ENCODE data around the gene ZSCAN10. TPM values are rescaled to one million over a fixed set of nuclear protein-coding genes. Genes with fewer than 3 reads are reported as not detected.

ZSCAN10 gene
- total and polyA plus RNA-seq, 8 donors: 0.35 TPM; not detected in 7

DNA sequence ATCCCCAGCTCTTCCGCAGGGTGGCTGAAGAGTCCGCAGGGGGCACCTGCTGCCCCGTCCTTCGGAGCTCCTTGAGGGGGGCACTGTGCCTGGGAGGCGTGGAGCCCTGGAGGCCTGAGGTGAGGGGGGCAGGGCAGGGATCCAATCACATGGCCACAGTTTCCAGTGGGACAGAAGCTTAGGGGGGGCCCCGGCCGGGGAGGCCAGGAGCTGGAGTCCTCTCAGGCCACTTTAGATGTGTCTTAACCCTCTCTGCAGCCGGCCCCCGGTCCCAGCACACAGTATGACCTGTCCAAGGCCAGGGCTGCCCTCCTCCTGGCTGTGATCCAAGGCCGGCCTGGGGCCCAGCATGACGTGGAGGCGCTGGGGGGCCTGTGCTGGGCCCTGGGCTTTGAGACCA lies 46.6 kb upstream of the ZSCAN10 start:
- intact Hi-C loops (cut with DNase I): no loop called here
- WGBS, 2 donors: 62 to 75% methylated on average over 12 of the region's 12 CpGs
- no peak overlapping the region for H3K4me3 ChIP-seq
- peaks cover 0 to 10% (median 4%) of the 10 kb centered on the region in 3 donors for H3K36me3 ChIP-seq
- H3K27ac ChIP-seq: no peak overlapping the region
- FAIRE-seq: no peak
- H3K9me3 ChIP-seq: no peaks in the 10 kb centered on the region
- H3K4me1 ChIP-seq: peaks cover 0 to 3% (median 0%) of the 10 kb centered on the region in 3 donors
- TF ChIP-seq, protein P1, sequence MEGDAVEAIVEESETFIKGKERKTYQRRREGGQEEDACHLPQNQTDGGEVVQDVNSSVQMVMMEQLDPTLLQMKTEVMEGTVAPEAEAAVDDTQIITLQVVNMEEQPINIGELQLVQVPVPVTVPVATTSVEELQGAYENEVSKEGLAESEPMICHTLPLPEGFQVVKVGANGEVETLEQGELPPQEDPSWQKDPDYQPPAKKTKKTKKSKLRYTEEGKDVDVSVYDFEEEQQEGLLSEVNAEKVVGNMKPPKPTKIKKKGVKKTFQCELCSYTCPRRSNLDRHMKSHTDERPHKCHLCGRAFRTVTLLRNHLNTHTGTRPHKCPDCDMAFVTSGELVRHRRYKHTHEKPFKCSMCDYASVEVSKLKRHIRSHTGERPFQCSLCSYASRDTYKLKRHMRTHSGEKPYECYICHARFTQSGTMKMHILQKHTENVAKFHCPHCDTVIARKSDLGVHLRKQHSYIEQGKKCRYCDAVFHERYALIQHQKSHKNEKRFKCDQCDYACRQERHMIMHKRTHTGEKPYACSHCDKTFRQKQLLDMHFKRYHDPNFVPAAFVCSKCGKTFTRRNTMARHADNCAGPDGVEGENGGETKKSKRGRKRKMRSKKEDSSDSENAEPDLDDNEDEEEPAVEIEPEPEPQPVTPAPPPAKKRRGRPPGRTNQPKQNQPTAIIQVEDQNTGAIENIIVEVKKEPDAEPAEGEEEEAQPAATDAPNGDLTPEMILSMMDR (IDR thresholded peaks at IDR 0.05): no peak
- no peaks in the 10 kb centered on the region for H3K27me3 ChIP-seq
- ATAC-seq: no peak
- DNase-seq: peak in 2 of 6 donors; percentile 57 to 81

DNA sequence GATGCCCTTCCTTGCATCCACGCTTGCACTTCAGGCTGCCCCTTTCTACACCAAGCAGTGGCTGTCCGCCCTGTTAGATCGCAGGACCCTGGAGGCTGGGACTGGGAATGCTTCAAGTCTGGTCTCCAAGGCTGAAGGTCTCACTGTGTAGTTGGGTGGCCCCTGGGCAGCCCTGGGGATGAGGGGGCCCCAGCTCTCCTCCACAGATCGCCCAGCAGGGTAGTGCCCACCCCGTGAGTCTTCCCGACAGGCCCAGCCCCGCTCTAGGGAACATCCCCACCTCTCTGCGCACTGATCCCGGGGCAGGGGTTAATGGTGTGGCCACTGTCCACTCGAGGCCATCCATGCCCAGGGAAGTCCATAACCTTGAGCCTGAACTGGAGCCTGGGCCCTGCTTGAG lies 46.1 kb upstream of the ZSCAN10 start:
- no peaks in the 10 kb centered on the region for H3K9me3 ChIP-seq
- FAIRE-seq (no peak), ATAC-seq (no peak), DNase-seq (peak in 1 of 6 donors; percentile 56)
- H3K27ac ChIP-seq: no peak overlapping the region
- H3K36me3 ChIP-seq: peaks cover 0 to 10% (median 4%) of the 10 kb centered on the region in 3 donors
- TF ChIP-seq, protein P1 (IDR thresholded peaks at IDR 0.05): no peak
- peaks cover 0 to 3% (median 0%) of the 10 kb centered on the region in 3 donors for H3K4me1 ChIP-seq
- no peaks in the 10 kb centered on the region for H3K27me3 ChIP-seq
- WGBS, 2 donors: 83 to 84% methylated on average over 10 of the region's 10 CpGs
- intact Hi-C loops (cut with DNase I): no loop called here
- H3K4me3 ChIP-seq: no peak overlapping the region

DNA sequence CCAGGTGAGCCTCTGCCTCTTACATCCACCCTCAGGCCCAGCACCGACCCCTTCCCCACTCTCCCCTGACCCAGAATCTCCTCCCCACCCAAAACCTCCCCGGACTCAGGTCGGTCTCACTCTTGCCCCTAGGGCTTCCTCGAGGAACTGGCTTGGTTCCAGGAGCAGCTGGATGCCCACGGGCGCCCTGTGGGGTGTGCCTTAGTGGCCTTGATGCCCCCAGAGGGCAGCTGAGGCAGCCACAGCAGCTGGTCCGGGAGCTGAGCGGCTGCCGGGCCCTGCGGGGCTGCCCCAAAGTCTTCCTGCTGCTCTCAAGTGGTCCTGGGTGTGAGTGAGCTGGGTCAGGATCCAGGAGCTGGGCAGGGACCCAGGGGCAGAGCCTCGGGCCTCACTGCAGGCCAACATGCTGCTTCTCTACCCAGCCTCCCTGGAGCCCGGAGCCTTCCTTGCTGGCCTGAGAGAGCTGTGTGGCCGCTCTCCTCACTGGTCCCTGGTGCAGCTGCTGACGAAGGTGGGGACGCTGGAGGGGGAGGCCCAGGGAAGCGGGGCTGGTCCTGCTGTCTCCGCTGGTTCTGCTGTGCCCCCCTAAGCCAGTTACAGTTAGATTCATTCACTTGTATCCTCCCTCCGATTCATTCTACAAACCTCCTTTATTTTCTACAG lies 45.4 kb upstream of the ZSCAN10 start:
- no peaks in the 10 kb centered on the region for H3K27me3 ChIP-seq
- H3K27ac ChIP-seq: no peak overlapping the region
- 65 to 71% methylated on average over 15 to 18 of the region's 18 CpGs for WGBS, 2 donors
- ATAC-seq (no peak), FAIRE-seq (no peak), DNase-seq (peak in 1 of 6 donors; percentile 61)
- TF ChIP-seq, protein P1 (IDR thresholded peaks at IDR 0.05): no peak
- intact Hi-C loops (cut with DNase I): no loop called here
- peaks cover 0 to 10% (median 4%) of the 10 kb centered on the region in 3 donors for H3K36me3 ChIP-seq
- H3K4me3 ChIP-seq: no peak overlapping the region
- peaks cover 0 to 2% (median 0%) of the 10 kb centered on the region in 3 donors for H3K4me1 ChIP-seq
- no peaks in the 10 kb centered on the region for H3K9me3 ChIP-seq

DNA sequence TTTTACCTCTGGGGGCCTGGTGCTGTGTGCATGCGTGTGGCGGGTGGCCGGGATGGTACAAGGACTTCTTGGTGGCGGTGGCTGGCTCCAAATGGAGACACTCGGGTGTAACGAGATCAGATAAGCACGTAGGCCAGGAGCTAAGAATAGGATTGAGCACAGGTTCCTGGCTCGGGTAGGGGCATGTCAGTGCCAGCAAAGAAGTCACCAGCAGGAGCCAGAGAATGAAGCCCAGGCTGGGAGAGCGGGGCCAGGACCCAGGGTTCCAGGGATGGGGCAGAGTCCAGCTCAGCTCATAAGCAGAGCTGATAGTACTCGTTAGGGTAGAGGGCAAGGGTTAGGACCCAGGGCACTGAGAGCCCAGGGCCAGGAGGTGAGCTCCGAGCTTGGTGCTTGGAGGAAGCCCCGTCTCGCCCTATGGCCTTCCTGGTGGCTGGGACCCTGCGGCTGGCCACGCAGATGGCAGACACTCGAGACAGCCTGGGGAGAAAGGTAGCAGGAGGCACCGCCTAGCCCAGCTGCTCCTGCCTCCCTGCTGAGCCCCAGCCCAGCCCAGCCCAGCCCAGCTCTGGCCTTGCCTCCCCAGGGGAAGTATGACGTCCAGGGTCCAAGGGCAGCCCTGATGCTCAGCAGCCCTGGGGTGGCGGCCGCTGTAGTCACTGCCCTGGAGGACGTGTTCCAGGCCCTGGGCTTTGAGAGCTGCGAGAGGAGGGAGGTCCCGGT lies 44.7 kb upstream of the ZSCAN10 start:
- Histone ChIP-seq H3K4me1 (no peaks in the 10 kb centered on the region), H3K27ac (no peak overlapping the region), H3K27me3 (no peaks in the 10 kb centered on the region), H3K9me3 (no peaks in the 10 kb centered on the region), H3K36me3 (peaks cover 0 to 10% (median 4%) of the 10 kb centered on the region in 3 donors), H3K4me3 (no peak overlapping the region)
- ATAC-seq (peak in 1 of 4 donors; percentile 6), FAIRE-seq (no peak), DNase-seq (peak in 1 of 6 donors; percentile 76)
- TF ChIP-seq, protein P1 (IDR thresholded peaks at IDR 0.05): no peak
- intact Hi-C loops (cut with DNase I): no loop called here
- 55 to 66% methylated on average over 19 to 23 of the region's 23 CpGs for WGBS, 2 donors
